ENCODE measurements around the gene FAAH.
A peak's percentile ranks its signal among the peaks of the same experiment; 100 is the strongest.

The FAAH gene

GRCh38 chr1:46423574-46424240 lies 29.6 kb downstream of the FAAH start:
- DNase-seq = no peak

GRCh38 chr1:46424730-46425129 lies 30.6 kb downstream of the FAAH start:
- no peak for DNase-seq

GRCh38 chr1:46425726-46426125 lies 31.6 kb downstream of the FAAH start:
- no peak for DNase-seq

- DNase-seq = no peak
Observed at GRCh38 chr1:46427541-46427940, 33.4 kb downstream of the FAAH start.

GRCh38 chr1:46429436-46429835 lies 35.3 kb downstream of the FAAH start:
- no peak for DNase-seq

GRCh38 chr1:46431695-46432094 lies 37.6 kb downstream of the FAAH start:
- DNase-seq = no peak

GRCh38 chr1:46432781-46433327 lies 38.7 kb downstream of the FAAH start:
- DNase-seq = no peak

GRCh38 chr1:46434358-46434757 lies 40.2 kb downstream of the FAAH start:
- no peak for DNase-seq

- DNase-seq = no peak
Observed at GRCh38 chr1:46436844-46437243, 42.7 kb downstream of the FAAH start.

- DNase-seq = no peak
Observed at GRCh38 chr1:46437723-46438122, 43.6 kb downstream of the FAAH start.

- no peak for DNase-seq
Observed at GRCh38 chr1:46438346-46438745, 44.2 kb downstream of the FAAH start.

- no peak for DNase-seq
Observed at GRCh38 chr1:46440478-46440877, 46.4 kb downstream of the FAAH start.

GRCh38 chr1:46442317-46443161 lies 48.4 kb downstream of the FAAH start:
- peak in 1 of 2 experiments; percentile 58 for DNase-seq

GRCh38 chr1:46444466-46444865 lies 50.3 kb downstream of the FAAH start:
- no peak for DNase-seq

- DNase-seq = no peak
Observed at GRCh38 chr1:46445773-46446256, 51.7 kb downstream of the FAAH start.

GRCh38 chr1:46446646-46447498 lies 52.8 kb downstream of the FAAH start:
- peak in 1 of 2 experiments; percentile 16 for DNase-seq

- DNase-seq = no peak
Observed at GRCh38 chr1:46447499-46448108, 53.5 kb downstream of the FAAH start.

- DNase-seq = no peak
Observed at GRCh38 chr1:46448109-46448911, 54.2 kb downstream of the FAAH start.

- DNase-seq = no peak
Observed at GRCh38 chr1:46449223-46450159, 55.4 kb downstream of the FAAH start.

- DNase-seq = no peak
Observed at GRCh38 chr1:46450160-46450517, 56.0 kb downstream of the FAAH start.
